GM19023 (cell line): ENCODE data around the gene GMPS.
"Not testable (repeated sequence)": the region's sequence is repeated elsewhere in the genome, so short reads cannot be mapped to it uniquely, and the experiment has no call there.

ENCODE experiments used
- ATAC-seq: cut with Tn5 transposase; IDR thresholded peaks from one replicate; pipeline ENCODE4 v1.9.1; 2021; ENCODE audit warnings: mild to moderate bottlenecking, moderate library complexity; ENCODE audit not compliant: unreplicated experiment

Gene GMPS

GRCh38 chr3:155870133-155870944 lies at the start of gene GMPS:
Gene GMPS, plus strand, starts transcription at chr3:155870650. Its CDS starts 221 bp downstream, at chr3:155870871.
- peak; percentile 88 for ATAC-seq

- ATAC-seq: not testable (repeated sequence)
Observed at GRCh38 chr3:155828490-155829098, 41.9 kb upstream of the GMPS start.

GRCh38 chr3:155835341-155836071 lies 34.9 kb upstream of the GMPS start:
- no peak for ATAC-seq

DNA sequence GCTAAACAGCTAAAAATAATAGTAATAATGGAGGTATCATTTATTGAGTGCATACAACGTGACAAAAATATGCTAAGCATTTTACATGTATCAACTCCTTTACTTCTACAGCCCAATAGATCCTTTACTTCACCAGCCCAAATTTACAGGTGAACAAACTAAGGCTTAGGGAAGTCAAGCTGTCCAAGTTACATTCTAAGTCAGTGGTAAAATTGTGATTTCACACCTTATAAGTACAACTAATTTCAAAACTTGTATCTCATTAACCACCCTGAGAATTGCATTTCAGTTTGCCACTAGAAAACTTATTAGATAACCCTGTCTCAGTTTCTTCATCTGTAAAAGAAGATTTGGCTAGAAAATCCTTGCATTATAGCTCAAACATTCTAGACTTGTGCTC lies 26.9 kb upstream of the GMPS start:
- no peak for ATAC-seq

GRCh38 chr3:155846119-155846518 lies 24.3 kb upstream of the GMPS start:
- no peak for ATAC-seq

GRCh38 chr3:155847993-155848392 lies 22.5 kb upstream of the GMPS start:
- ATAC-seq: no peak

- ATAC-seq: not testable (repeated sequence)
Observed at GRCh38 chr3:155849404-155849803, 21.0 kb upstream of the GMPS start.

DNA sequence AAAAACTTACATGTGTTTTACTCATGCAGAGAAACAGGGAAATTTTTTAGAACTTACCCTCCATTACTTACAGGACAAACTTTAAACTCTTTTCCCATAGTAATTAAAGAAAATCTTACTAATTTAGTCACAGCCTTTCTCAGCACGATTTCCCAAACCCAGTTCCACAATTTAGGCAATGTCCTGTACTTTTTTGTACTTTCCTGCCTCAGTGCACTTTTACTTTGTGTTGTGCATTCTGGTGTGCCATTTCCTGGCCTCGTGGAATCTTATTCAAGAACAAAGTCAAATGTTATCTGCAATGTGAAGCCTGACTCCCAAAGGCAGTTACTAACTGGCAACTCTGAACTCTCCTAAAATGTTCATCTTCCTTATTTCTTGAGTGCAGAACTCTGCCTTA lies 18.1 kb upstream of the GMPS start:
- no peak for ATAC-seq

GRCh38 chr3:155853214-155854140 lies 17.0 kb upstream of the GMPS start:
- peak; percentile 12 for ATAC-seq

DNA sequence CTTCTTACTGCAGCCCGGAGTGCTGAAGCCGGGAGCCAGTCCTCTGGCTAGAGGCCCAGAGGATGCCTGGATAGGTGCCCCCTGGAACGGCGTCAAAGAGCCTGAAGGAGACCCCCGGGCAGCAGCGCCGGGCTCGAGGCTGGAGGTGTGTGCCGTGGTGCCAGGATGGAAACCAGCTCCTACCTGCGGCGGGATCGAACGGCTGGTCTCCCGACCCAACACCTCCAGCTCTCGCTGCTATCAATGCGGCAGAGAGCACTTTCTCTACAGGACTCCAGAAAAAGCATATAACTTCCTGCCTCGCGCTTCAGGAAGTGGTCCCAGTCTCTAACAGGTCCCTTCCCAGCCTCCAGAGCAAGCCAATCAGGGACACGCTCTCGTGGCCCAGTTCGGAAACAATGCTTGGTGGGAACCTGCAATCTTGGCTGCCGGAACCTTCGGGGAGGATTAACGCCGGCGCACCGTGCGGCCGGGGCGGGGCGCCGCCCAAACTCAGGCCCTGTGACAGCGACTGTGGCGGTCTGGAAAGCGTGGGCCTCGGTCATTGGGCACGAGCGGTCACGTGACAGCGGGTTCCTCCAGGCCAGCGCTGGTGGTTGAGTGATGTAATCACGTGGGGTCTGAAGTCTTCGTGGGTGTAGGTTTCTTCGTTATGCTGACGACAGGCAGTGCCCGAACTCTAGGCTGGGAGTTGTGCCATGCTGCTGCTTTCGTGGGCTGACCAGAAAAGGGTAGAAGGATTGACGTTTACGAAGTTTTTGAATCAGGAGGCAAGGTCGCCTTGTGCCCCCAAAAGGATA lies 16.1 kb upstream of the GMPS start, which contains the start of gene SLC33A1:
TSS of gene SLC33A1 (minus strand) at position 287 of the 800 bp plus-strand sequence. CDS start 430 bp downstream, outside the sequence.
- peak; percentile 94 for ATAC-seq

DNA sequence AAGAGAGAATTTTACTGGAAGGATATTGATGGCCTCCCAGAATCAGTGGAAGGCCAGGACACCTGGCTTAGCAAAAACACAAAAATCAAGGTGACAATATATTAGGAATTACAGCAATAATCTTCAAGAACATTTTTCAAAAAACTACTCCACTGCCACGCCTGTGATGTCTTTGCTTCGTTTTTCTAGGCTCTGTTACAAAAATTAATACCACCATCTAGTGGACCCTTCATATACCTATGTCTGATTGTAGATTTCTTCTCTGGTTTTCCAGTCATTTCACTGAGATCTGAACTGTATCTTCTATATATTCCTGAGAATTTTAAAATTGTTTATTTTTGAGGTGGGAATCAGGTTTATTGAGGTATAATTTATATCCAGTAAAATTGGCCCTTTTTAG lies 10.6 kb upstream of the GMPS start:
- ATAC-seq: no peak

DNA sequence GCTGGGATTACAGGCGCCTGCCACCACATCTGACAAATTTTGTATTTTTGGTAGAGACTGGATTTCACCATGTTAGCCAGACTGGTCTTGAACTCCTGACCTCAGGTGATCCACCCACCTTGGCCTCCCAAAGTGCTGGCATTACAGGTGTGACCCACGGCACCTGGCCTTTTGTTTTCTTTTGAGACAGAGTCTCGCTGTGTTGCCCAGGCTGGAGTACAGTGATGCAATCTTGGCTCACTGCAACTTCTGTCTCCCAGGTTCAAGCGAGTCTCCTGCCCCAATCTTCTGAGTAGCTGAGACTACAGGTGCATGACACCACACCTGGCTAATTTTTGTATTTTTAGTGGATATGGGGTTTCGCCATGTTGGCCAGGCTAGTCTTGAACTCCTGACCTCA lies 10.0 kb upstream of the GMPS start:
- not testable (repeated sequence) for ATAC-seq

GRCh38 chr3:155861476-155862183 lies 8.8 kb upstream of the GMPS start:
- no peak for ATAC-seq

DNA sequence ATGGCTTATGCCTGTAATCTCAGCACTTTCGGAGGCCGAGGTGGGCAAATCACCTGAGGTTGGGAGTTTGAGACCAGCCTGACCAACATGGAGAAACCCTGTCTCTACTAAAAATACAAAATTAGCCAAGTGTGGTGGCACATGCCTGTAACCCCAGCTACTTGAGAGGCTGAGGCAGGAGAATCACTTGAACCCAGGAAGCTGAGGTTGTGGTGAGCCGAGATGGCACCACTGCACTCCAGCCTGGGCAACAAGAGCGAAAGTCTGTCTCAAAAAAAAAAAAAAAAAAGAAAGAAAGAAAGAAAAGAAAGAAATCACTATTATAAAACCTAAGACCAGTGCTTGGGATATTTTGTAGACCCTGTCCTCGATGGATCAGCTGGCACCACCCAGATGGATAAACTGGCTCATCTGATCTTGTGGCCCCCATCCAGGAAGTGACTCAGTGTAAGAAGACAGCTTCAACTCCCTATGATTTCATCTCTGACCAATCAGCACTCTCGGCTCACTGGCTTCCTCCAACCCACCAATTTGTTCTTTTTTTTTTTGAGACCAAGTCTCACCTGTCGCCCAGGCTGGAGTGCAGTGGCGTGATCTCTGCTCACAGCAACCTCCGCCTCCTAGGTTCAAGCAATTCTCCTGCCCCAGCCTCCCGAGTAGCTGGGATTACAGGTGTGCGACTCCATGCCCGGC lies 8.0 kb upstream of the GMPS start:
- ATAC-seq: not testable (repeated sequence)

GRCh38 chr3:155863072-155863784 lies 7.2 kb upstream of the GMPS start:
- no peak for ATAC-seq

- no peak for ATAC-seq
Observed at GRCh38 chr3:155869691-155870090, 759 bp upstream of the GMPS start.

- ATAC-seq: peak; percentile 37
Observed at GRCh38 chr3:155870945-155871745, 695 bp downstream of the GMPS start.
